SK-N-SH (cell line): Measurements from ENCODE around the gene AIF1. TPM values are rescaled to one million over a fixed set of nuclear protein-coding genes. Genes with fewer than 3 reads are reported as not detected.

ENCODE experiments used
- CTCF ChIA-PET: fragments of 300-600, 350-600 bp; formaldehyde crosslinking; extraction: SDS; loops from one replicate; lab custom pipeline; 2021; lab: Yijun Ruan, JAX
- POLR2A ChIA-PET: fragments of 350-600 bp; sonication (Branson Sonifier 250); formaldehyde crosslinking; extraction: SDS; loops from one replicate; lab custom pipeline; 2020; ENCODE audit warnings: antibody characterized with exemption, inconsistent platforms; lab: Yijun Ruan, JAX
- DNase-seq: peaks from one replicate; pipeline ENCODE4 v3.0.0; 2012
- H2AFZ ChIP-seq: fragments of 200-600 bp; sonication (generic); 2 replicates; pipeline ENCODE4 v1.8.1; 2016; ENCODE audit warnings: antibody characterized with exemption, mild to moderate bottlenecking, low read depth
- H3F3A ChIP-seq: fragments of 200-600 bp; sonication (generic); replicated peaks from 2 replicates; pipeline ENCODE3; 2016; ENCODE audit warnings: antibody characterized with exemption, mild to moderate bottlenecking; ENCODE audit not compliant: insufficient read depth
- H3K27ac ChIP-seq, 2 experiments: fragments of 200-500 bp in 1 of 2; fragments of 200-600 bp in 1 of 2; sonication (Bioruptor generic) in 1 of 2; sonication (generic), shearing (Covaris generic) in 1 of 2; 2 replicates each; pipeline versions ENCODE4 v1.5.1 to v1.6.1; 2014 to 2016; ENCODE audit warnings: low read depth in 2 of 2, inconsistent platforms in 1 of 2, low read length in 1 of 2, mild to moderate bottlenecking in 1 of 2, mixed read lengths in 1 of 2
- H3K27me3 ChIP-seq: fragments of 200-600 bp; sonication (generic), shearing (Covaris generic); 2 replicates; pipeline ENCODE4 v1.6.1; 2016; ENCODE audit warnings: mixed run types; ENCODE audit not compliant: insufficient read depth
- H3K36me3 ChIP-seq, 2 experiments: fragments of 200-500 bp in 1 of 2; fragments of 200-600 bp in 1 of 2; sonication (Bioruptor generic) in 1 of 2; sonication (generic) in 1 of 2; replicated peaks in 1 of 2; 2 replicates each; pipeline versions ENCODE3 to v1.5.1; 2014 to 2016; ENCODE audit warnings: low read length in 1 of 2, mild to moderate bottlenecking in 1 of 2; ENCODE audit not compliant: insufficient read depth in 2 of 2, control insufficient read depth in 1 of 2
- H3K4me1 ChIP-seq, 2 experiments: fragments of 200-500 bp in 1 of 2; fragments of 200-600 bp in 1 of 2; sonication (Bioruptor generic) in 1 of 2; sonication (generic), shearing (Covaris generic) in 1 of 2; 2 replicates each; pipeline versions ENCODE4 v1.5.1 to v1.6.1; 2014 to 2016; ENCODE audit warnings: low read depth in 1 of 2, low read length in 1 of 2, mixed run types in 1 of 2; ENCODE audit not compliant: insufficient read depth in 2 of 2, control insufficient read depth in 1 of 2
- H3K4me2 ChIP-seq: fragments of 200-600 bp; sonication (generic), shearing (Covaris generic); 2 replicates; pipeline ENCODE4 v1.6.1; 2017; ENCODE audit warnings: mixed run types
- H3K4me3 ChIP-seq, 2 experiments: fragments of 200-500 bp in 1 of 2; fragments of 200-600 bp in 1 of 2; sonication (Bioruptor generic) in 1 of 2; sonication (generic), shearing (Covaris generic) in 1 of 2; 2 replicates each; pipeline versions ENCODE4 v1.5.1 to v1.8.1; 2014 to 2016; ENCODE audit warnings: low read depth in 2 of 2, inconsistent platforms in 1 of 2, low read length in 1 of 2, mild to moderate bottlenecking in 1 of 2, mixed read lengths in 1 of 2, moderate library complexity in 1 of 2
- H3K79me2 ChIP-seq: fragments of 200-600 bp; sonication (generic); 2 replicates; pipeline ENCODE4 v1.8.1; 2017; ENCODE audit warnings: mild to moderate bottlenecking; ENCODE audit not compliant: insufficient read depth
- H3K9ac ChIP-seq: fragments of 200-600 bp; sonication (generic); 2 replicates; pipeline ENCODE4 v1.6.1; 2017; ENCODE audit warnings: mixed run types
- H3K9me2 ChIP-seq: fragments of 200-600 bp; sonication (generic); 2 replicates; pipeline ENCODE4 v1.6.1; 2017; ENCODE audit warnings: mixed run types
- H3K9me3 ChIP-seq: fragments of 200-600 bp; sonication (generic); 2 replicates; pipeline ENCODE4 v1.6.1; 2017; ENCODE audit warnings: mixed run types, mild to moderate bottlenecking, moderate library complexity
- H4K20me1 ChIP-seq: fragments of 200-600 bp; sonication (generic); 2 replicates; pipeline ENCODE4 v1.6.1; 2017; ENCODE audit warnings: mild to moderate bottlenecking, mixed run types; ENCODE audit not compliant: insufficient read depth
- CHD2 ChIP-seq: fragments of 150-350 bp; IDR thresholded peaks from 2 replicates; pipeline ENCODE4 v1.6.1; 2018; ENCODE audit warnings: low read length; ENCODE audit not compliant: partially characterized antibody
- ELF1 ChIP-seq: IDR thresholded peaks from 2 replicates; pipeline ENCODE4 v1.4.0; 2012
- FOXJ3 ChIP-seq: sonication (generic); formaldehyde crosslinking; IDR thresholded peaks from 2 replicates; pipeline ENCODE4 v1.5.1; 2020; ENCODE audit warnings: mild to moderate bottlenecking, missing genetic modification reagents
- FOXM1 ChIP-seq: IDR thresholded peaks from 2 replicates; pipeline ENCODE4 v1.4.0; 2012; ENCODE audit warnings: low read depth, mild to moderate bottlenecking
- MXI1 ChIP-seq: IDR thresholded peaks from 2 replicates; pipeline ENCODE4 v1.6.1; 2012; ENCODE audit warnings: mild to moderate bottlenecking, low read depth, low read length, improper control_type of control experiment
- NFIC ChIP-seq: IDR thresholded peaks from 2 replicates; pipeline ENCODE4 v1.4.0; 2012; ENCODE audit warnings: borderline replicate concordance
- NRF1 ChIP-seq: IDR thresholded peaks from 2 replicates; pipeline ENCODE4 v1.6.1; 2012; ENCODE audit warnings: low read depth, mild to moderate bottlenecking, low read length
- POLR2AphosphoS5 ChIP-seq: IDR thresholded peaks from 2 replicates; pipeline ENCODE4 v1.6.1; 2012; ENCODE audit warnings: low read depth, low read length
- RAD21 ChIP-seq: IDR thresholded peaks from 2 replicates; pipeline ENCODE4 v1.6.1; 2012; ENCODE audit warnings: mild to moderate bottlenecking, low read length
- RFX5 ChIP-seq: IDR thresholded peaks from 2 replicates; pipeline ENCODE4 v1.6.1; 2012; ENCODE audit warnings: mild to moderate bottlenecking, improper control_type of control experiment, low read length
- SIN3A ChIP-seq: IDR thresholded peaks from 2 replicates; pipeline ENCODE4 v1.6.1; 2012; ENCODE audit warnings: low read depth, mild to moderate bottlenecking, low read length, moderate library complexity, borderline replicate concordance
- SMC3 ChIP-seq: IDR thresholded peaks from 2 replicates; pipeline ENCODE4 v1.6.1; 2012; ENCODE audit warnings: low read depth, low read length, improper control_type of control experiment
- TAF1 ChIP-seq: IDR thresholded peaks from 2 replicates; pipeline ENCODE4 v1.6.1; 2012; ENCODE audit warnings: low read depth, mild to moderate bottlenecking, low read length, moderate library complexity, borderline replicate concordance
- TCF12 ChIP-seq: IDR thresholded peaks from 2 replicates; pipeline ENCODE4 v1.4.0; 2012
- YY1 ChIP-seq: IDR thresholded peaks from 2 replicates; pipeline ENCODE4 v1.4.0; 2012; ENCODE audit warnings: low read depth, mild to moderate bottlenecking
- WGBS: methylation state at CpG from one replicate; pipeline ENCODE4 v1.1.6; 2017; ENCODE audit warnings: low lambda C conversion rate; 5-methylcytosine and 5-hydroxymethylcytosine counted together
- polyA plus RNA-seq, 3 experiments: library from polyadenylated mRNA; depleted of rRNA; stranded (reverse); fragments of >200 nt; gene quantifications; 2 replicates each; pipeline ENCODE4 v1.2.3, GENCODE V29; 2012
- TF ChIP-seq, protein P1 (sequence below): IDR thresholded peaks from 2 replicates; pipeline ENCODE4 v1.4.0; 2012; ENCODE audit warnings: low read depth
- TF ChIP-seq, protein P2 (sequence below): IDR thresholded peaks from 2 replicates; pipeline ENCODE4 v1.4.0; 2012; ENCODE audit warnings: low read depth, borderline replicate concordance
- TF ChIP-seq, protein P3 (sequence below): fragments of 150-350 bp; IDR thresholded peaks from 2 replicates; pipeline ENCODE4 v1.6.1; 2017; ENCODE audit warnings: antibody characterized with exemption, low read length, low read depth, borderline replicate concordance
- TF ChIP-seq, protein P4 (sequence below): IDR thresholded peaks from 2 replicates; pipeline ENCODE4 v1.4.0; 2012; ENCODE audit warnings: low read depth, borderline replicate concordance

Gene AIF1
- polyA plus RNA-seq, 1 of the 3 experiments (the other 2 are of a cell fraction), result not detected

DNA sequence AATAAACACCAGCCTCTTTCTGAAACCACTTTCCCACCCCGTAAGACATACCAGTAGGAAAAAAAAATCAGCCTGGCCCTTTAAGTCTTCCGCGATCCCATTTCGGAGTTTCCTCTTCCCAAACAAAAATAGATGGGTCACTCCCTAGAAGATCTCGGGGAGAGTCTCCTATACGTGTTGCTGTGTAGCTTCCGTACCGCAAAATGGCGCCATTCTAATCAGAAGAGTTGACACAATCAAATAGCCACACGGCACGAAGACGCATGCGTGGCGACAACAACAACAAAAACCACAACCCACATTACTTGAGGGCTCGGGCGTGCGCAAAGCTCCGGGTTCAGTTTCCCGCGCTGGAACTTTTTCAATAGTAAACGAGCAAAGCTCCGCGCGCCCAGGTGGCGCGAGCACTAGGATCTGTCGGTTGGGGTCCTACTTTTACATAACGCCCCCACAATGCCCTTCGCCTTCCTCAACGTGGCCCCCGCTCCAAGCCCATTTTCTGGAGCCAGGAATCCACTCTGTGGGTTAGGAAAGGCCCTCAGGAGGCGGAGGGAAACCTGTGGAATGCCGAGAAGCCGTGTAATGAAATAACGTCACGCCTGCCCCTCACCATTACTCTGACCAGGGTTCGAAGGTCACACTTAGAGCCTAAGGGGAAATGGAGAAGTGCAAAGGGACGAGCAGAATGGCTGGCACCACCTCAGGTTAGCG is 49.9 kb downstream of the AIF1 start, which contains the start of gene GPANK1:
TSS of gene GPANK1 (minus strand) at position 208 of the 711 bp plus-strand sequence. CDS start 519 bp downstream, outside the sequence.
- Histone ChIP-seq H3K9me3 (no peaks in the 10 kb centered on the region), H2AFZ (peak within 1 kb of the TSS; percentile 58), H3K4me1 (peaks cover 17 to 18% of the 10 kb centered on the region in 2 experiments; a peak in 3 of 4 replicates), H3K36me3 (peaks cover 38 to 40% of the 10 kb centered on the region in 2 experiments), H3F3A (peaks cover 27% of the 10 kb centered on the region), H3K4me2 (peak within 1 kb of the TSS; percentile 97), H3K79me2 (peaks cover 77% of the 10 kb centered on the region), H3K9me2 (no peaks in the 10 kb centered on the region), H3K9ac (peak within 1 kb of the TSS; percentile 77), H4K20me1 (no peaks in the 10 kb centered on the region)
- POLR2A ChIA-PET, result interaction anchor here (0.6 to 1.9 kb wide), 11 partner anchors 10 to 1307 kb away, joined by 3 to 20 read pairs (median 3); partner anchors contain the start of genes AGPAT1, BAG6, EHMT2 and LSM2
- CTCF ChIA-PET, result interaction anchor here (0.7 to 2.8 kb wide), 7 partner anchors 9 to 118 kb away, joined by 3 to 10 read pairs (median 5); partner anchors contain the start of genes APOM, ATP6V1G2, BAG6 and LY6G5C
- TF ChIP-seq YY1 (peak; percentile 94), FOXM1 (no peak), TCF12 (no peak), SIN3A (peak; percentile 75; the same call in 1 of the 2 replicates), TAF1 (peak; percentile 44; the same call in 1 of the 2 replicates), MXI1 (peak; percentile 89), NRF1 (peak; percentile 88), RFX5 (no peak)
- TF ChIP-seq, protein P1, sequence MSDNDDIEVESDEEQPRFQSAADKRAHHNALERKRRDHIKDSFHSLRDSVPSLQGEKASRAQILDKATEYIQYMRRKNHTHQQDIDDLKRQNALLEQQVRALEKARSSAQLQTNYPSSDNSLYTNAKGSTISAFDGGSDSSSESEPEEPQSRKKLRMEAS, result peak; percentile 63
- TF ChIP-seq, protein P2, sequence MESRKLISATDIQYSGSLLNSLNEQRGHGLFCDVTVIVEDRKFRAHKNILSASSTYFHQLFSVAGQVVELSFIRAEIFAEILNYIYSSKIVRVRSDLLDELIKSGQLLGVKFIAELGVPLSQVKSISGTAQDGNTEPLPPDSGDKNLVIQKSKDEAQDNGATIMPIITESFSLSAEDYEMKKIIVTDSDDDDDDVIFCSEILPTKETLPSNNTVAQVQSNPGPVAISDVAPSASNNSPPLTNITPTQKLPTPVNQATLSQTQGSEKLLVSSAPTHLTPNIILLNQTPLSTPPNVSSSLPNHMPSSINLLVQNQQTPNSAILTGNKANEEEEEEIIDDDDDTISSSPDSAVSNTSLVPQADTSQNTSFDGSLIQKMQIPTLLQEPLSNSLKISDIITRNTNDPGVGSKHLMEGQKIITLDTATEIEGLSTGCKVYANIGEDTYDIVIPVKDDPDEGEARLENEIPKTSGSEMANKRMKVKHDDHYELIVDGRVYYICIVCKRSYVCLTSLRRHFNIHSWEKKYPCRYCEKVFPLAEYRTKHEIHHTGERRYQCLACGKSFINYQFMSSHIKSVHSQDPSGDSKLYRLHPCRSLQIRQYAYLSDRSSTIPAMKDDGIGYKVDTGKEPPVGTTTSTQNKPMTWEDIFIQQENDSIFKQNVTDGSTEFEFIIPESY, result no peak
- TF ChIP-seq, all 33 proteins: peak for 6
- H3K27ac ChIP-seq, result peak within 1 kb of the TSS; percentile 87 to 92
- peak; percentile 74 for DNase-seq
- H3K4me3 ChIP-seq, result peak within 1 kb of the TSS; percentile 86 to 89
- WGBS, result under 1% methylated on average over 39 of the region's 39 CpGs
- H3K27me3 ChIP-seq, result no peaks in the 10 kb centered on the region

DNA sequence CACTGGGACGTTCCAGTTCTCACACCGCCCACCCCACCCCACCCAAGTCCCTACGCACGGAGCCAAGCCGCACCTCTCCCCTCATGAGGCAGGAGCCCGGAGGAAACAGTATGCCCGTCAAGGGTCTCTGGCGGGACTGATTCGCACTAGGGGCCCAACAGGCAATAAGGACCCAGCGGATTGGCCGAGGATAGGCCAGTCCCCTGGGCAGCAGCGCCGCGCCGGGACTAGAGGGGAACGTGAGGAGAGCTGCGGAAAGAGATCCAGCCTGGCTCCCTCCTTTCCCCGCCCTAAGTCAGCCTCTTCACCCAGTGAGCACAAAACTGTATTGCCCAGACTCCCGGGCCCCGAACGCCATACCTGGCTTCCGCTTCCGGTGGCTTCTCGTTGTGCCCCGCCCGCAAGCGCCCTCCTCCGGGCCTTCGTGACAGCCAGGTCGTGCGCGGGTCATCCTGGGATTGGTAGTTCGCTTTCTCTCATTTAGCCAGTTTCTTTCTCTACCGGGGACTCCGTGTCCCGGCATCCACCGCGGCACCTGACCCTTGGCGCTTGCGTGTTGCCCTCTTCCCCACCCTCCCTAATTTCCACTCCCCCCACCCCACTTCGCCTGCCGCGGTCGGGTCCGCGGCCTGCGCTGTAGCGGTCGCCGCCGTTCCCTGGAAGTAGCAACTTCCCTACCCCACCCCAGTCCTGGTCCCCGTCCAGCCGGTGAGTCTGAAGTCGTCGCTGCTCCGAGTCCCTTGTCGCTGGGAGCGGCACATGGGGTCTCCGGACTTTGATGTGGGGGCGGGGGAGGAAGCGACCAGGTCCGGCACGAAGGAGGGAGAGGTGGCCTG is 50.7 kb downstream of the AIF1 start, which contains the start of gene CSNK2B:
TSS of gene CSNK2B (plus strand) at position 580 of the 836 bp plus-strand sequence. CDS start 752 bp downstream, outside the sequence.
- Histone ChIP-seq H3K9me2 (no peaks in the 10 kb centered on the region), H3K27ac (peak within 1 kb of the TSS; percentile 87 to 92), H3K9me3 (no peaks in the 10 kb centered on the region), H4K20me1 (no peaks in the 10 kb centered on the region), H3F3A (peaks cover 24% of the 10 kb centered on the region), H3K4me1 (peaks cover 17 to 18% of the 10 kb centered on the region in 2 experiments; a peak in 3 of 4 replicates), H3K4me3 (peak within 1 kb of the TSS; percentile 86 to 89), H3K36me3 (peaks cover 41 to 48% of the 10 kb centered on the region in 2 experiments), H3K4me2 (peak within 1 kb of the TSS; percentile 97), H2AFZ (peak within 1 kb of the TSS; percentile 58), H3K27me3 (no peaks in the 10 kb centered on the region), H3K9ac (peak within 1 kb of the TSS; percentile 92), H3K79me2 (peaks cover 70% of the 10 kb centered on the region)
- POLR2A ChIA-PET, result interaction anchor here (0.6 to 1.8 kb wide), 8 partner anchors 9 to 1306 kb away, joined by 3 to 20 read pairs (median 3); partner anchors contain the start of genes AGPAT1, BAG6, EHMT2 and LSM2
- CTCF ChIA-PET, result interaction anchor here (1.0 to 2.8 kb wide), 4 partner anchors 12 to 173 kb away, joined by 3 to 10 read pairs (median 4); partner anchors contain the start of gene BAG6
- DNase-seq, result peak; percentile 96
- WGBS, result under 1% methylated on average over 45 of the region's 63 CpGs
- TF ChIP-seq SMC3 (no peak), POLR2AphosphoS5 (peak; percentile 82), NRF1 (peak; percentile 63), NFIC (no peak), RAD21 (no peak), ELF1 (peak; percentile 92), FOXJ3 (CRISPR knock-in tag) (peak; percentile 18; the same call in 1 of the 2 replicates), YY1 (peak; percentile 74; the same call in 1 of the 2 replicates), CHD2 (peak; percentile 82)
- TF ChIP-seq, protein P3, sequence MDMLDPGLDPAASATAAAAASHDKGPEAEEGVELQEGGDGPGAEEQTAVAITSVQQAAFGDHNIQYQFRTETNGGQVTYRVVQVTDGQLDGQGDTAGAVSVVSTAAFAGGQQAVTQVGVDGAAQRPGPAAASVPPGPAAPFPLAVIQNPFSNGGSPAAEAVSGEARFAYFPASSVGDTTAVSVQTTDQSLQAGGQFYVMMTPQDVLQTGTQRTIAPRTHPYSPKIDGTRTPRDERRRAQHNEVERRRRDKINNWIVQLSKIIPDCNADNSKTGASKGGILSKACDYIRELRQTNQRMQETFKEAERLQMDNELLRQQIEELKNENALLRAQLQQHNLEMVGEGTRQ, result peak; percentile 59
- TF ChIP-seq, protein P4, sequence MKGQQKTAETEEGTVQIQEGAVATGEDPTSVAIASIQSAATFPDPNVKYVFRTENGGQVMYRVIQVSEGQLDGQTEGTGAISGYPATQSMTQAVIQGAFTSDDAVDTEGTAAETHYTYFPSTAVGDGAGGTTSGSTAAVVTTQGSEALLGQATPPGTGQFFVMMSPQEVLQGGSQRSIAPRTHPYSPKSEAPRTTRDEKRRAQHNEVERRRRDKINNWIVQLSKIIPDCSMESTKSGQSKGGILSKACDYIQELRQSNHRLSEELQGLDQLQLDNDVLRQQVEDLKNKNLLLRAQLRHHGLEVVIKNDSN, result peak; percentile 66; the same call in 1 of the 2 replicates
